Testis (tissue), 3 donors: Measurements from ENCODE around the gene IGFBP7. TPM values are rescaled to one million over a fixed set of nuclear protein-coding genes. Genes with fewer than 3 reads are reported as not detected.

Experiments
- DNase-seq: peaks from one replicate; pipeline ENCODE4 v3.0.0-alpha.2; 2019
- H3K27ac ChIP-seq, 2 donors: fragments of 200-600 bp; sonication (generic); one replicate each; pipeline ENCODE4 v1.5.1; 2019
- H3K27me3 ChIP-seq: fragments of 200-600 bp; sonication (generic); one replicate; pipeline ENCODE4 v1.5.1; 2019
- H3K36me3 ChIP-seq: fragments of 200-600 bp; sonication (generic); one replicate; pipeline ENCODE4 v1.5.1; 2017; ENCODE audit warnings: low read depth; ENCODE audit errors: missing control alignments
- H3K4me1 ChIP-seq: fragments of 200-600 bp; sonication (generic); one replicate; pipeline ENCODE4 v1.5.1; 2019
- H3K4me3 ChIP-seq, 2 donors: fragments of 200-600 bp; sonication (generic); one replicate each; pipeline ENCODE4 v1.5.1; 2017 to 2019
- H3K9me3 ChIP-seq: fragments of 200-600 bp; sonication (generic); one replicate; pipeline ENCODE4 v1.5.1; 2017
- POLR2A ChIP-seq: fragments of 450-650 bp; IDR thresholded peaks from one replicate; pipeline ENCODE4 v1.6.1; 2017; ENCODE audit warnings: antibody characterized with exemption, mild to moderate bottlenecking, moderate library complexity
- WGBS, 2 donors: methylation state at CpG; one replicate each; pipeline ENCODE4 v1.1.5; 2018; 5-methylcytosine and 5-hydroxymethylcytosine counted together
- intact Hi-C: fragments of 100-400 bp; cut with DNase I; formaldehyde crosslinking; loops from one replicate; pipeline ENCODE4 v1.15.1; 2023; ENCODE audit warnings: low total_unique reads
- polyA plus RNA-seq: library from polyadenylated mRNA; stranded (reverse); fragments of 350-450 nt; fragmentation: Illumina TruSeq; extraction: RNeasy Lipid Tissue Mini Kit (QIAGEN cat#74804); gene quantifications from one replicate; pipeline ENCODE4 v1.2.3, GENCODE V29; 2014; ENCODE audit warnings: low read depth, low replicate concordance; ENCODE audit not compliant: insufficient read depth
- total RNA-seq, 2 donors: library from RNA; depleted of rRNA; stranded (reverse); fragments of >200 nt; gene quantifications; one replicate each; pipeline ENCODE4 v1.2.3, GENCODE V29; 2016
- TF ChIP-seq, protein P1 (sequence below), 3 experiments: fragments of 450-650 bp in 2 of 3; fragments of 200-600 bp in 1 of 3; sonication (generic) in 1 of 3; IDR thresholded peaks; one replicate each; pipeline ENCODE4 v1.5.1; 2016 to 2019; ENCODE audit warnings: antibody characterized with exemption in 3 of 3, mild to moderate bottlenecking in 2 of 3, moderate library complexity in 1 of 3

IGFBP7 gene
- total and polyA plus RNA-seq, 3 donors from 2014 or later, result 451 to 817 (median 531) TPM

- Histone ChIP-seq H3K4me1 (peaks cover 23% of the 10 kb centered on the region), H3K4me3 (no peak overlapping the region), H3K27ac (peak overlapping the region; percentile 48 to 77), H3K36me3 (no peaks in the 10 kb centered on the region), H3K27me3 (no peaks in the 10 kb centered on the region), H3K9me3 (no peaks in the 10 kb centered on the region)
- TF ChIP-seq, protein P1, sequence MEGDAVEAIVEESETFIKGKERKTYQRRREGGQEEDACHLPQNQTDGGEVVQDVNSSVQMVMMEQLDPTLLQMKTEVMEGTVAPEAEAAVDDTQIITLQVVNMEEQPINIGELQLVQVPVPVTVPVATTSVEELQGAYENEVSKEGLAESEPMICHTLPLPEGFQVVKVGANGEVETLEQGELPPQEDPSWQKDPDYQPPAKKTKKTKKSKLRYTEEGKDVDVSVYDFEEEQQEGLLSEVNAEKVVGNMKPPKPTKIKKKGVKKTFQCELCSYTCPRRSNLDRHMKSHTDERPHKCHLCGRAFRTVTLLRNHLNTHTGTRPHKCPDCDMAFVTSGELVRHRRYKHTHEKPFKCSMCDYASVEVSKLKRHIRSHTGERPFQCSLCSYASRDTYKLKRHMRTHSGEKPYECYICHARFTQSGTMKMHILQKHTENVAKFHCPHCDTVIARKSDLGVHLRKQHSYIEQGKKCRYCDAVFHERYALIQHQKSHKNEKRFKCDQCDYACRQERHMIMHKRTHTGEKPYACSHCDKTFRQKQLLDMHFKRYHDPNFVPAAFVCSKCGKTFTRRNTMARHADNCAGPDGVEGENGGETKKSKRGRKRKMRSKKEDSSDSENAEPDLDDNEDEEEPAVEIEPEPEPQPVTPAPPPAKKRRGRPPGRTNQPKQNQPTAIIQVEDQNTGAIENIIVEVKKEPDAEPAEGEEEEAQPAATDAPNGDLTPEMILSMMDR (IDR thresholded peaks at IDR 0.05), result no peak
- TF ChIP-seq POLR2A, result no peak
- no peak for DNase-seq
- 63 to 72% methylated on average over 9 of the region's 9 CpGs for WGBS, 2 donors
- intact Hi-C loops, result no loop called here
Observed at GRCh38 chr4:57081651-57082621, 28.2 kb downstream of the IGFBP7 start.

DNA sequence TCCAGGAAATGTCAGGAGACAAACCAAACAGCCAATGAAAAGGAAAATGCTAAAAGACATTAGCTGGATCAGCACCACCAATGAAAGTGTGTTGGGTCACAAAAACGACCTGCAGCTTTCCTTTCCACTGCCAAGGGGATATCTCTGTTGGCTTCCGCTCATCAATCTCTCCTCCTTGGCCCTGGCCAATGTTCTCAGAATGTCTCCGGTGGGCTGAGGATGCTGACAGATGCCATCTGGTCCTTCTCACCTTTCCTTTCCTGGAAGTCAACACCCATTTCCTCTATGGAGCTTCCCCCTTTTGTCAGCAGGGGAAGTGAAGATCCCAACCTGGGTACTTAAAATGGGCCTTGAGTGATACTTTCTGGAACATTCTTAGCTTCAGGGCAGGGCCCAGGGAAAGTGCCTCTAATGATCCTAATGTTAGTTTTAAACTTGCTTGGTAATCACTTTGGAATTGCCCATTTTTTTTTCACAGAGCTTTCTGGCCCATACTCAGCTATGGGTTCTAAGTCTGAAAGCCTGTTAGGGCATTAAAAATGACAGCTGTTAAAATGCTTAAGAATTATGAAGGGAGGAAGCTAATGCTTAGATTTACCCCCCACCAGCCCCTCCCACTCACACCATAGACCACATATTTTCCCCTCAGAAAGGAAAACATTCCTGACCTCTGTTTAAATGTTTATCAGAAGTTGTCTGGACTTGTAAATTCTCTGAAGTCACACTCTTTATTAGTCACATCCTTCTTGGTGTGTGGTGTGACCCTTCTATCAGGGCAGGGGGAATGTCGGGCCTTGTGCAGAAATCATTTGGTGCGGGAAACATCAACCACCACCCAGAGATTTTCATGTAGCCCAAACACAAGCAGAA is 29.2 kb downstream of the IGFBP7 start:
- H3K36me3 ChIP-seq, result no peaks in the 10 kb centered on the region
- intact Hi-C loops, result no loop called here
- H3K27ac ChIP-seq, result peak overlapping the region; percentile 48 to 77
- no peak for TF ChIP-seq POLR2A
- TF ChIP-seq, protein P1 (IDR thresholded peaks at IDR 0.05), result no peak
- 45 to 49% methylated on average over 5 of the region's 5 CpGs for WGBS, 2 donors
- DNase-seq, result no peak
- H3K4me3 ChIP-seq, result no peak overlapping the region
- H3K4me1 ChIP-seq, result peaks cover 27% of the 10 kb centered on the region
- H3K9me3 ChIP-seq, result no peaks in the 10 kb centered on the region
- no peaks in the 10 kb centered on the region for H3K27me3 ChIP-seq

GRCh38 chr4:57078685-57079521 is 31.3 kb downstream of the IGFBP7 start:
- Histone ChIP-seq H3K9me3 (no peaks in the 10 kb centered on the region), H3K4me1 (peaks cover 39% of the 10 kb centered on the region), H3K36me3 (no peaks in the 10 kb centered on the region), H3K4me3 (no peak overlapping the region), H3K27me3 (no peaks in the 10 kb centered on the region), H3K27ac (peak overlapping the region in 1 of 2 donors; percentile 66)
- 40 to 43% methylated on average over 10 of the region's 10 CpGs for WGBS, 2 donors
- TF ChIP-seq POLR2A, result no peak
- TF ChIP-seq, protein P1 (IDR thresholded peaks at IDR 0.05), result no peak
- DNase-seq, result no peak
- intact Hi-C loops, result no loop called here

- Histone ChIP-seq H3K9me3 (no peaks in the 10 kb centered on the region), H3K36me3 (no peaks in the 10 kb centered on the region), H3K4me3 (no peak overlapping the region), H3K4me1 (peaks cover 33% of the 10 kb centered on the region), H3K27ac (peak overlapping the region in 1 of 2 donors; percentile 66), H3K27me3 (no peaks in the 10 kb centered on the region)
- intact Hi-C loops, result no loop called here
- 80 to 88% methylated on average over 14 of the region's 14 CpGs for WGBS, 2 donors
- TF ChIP-seq, protein P1 (IDR thresholded peaks at IDR 0.05), result no peak
- no peak for TF ChIP-seq POLR2A
- no peak for DNase-seq
Observed at GRCh38 chr4:57077550-57078343, 32.4 kb downstream of the IGFBP7 start.
